GM10248 (cell line): ENCODE measurements around the gene TUBB8.
"Not testable (repeated sequence)": the region's sequence is repeated elsewhere in the genome, so short reads cannot be mapped to it uniquely, and the experiment has no call there.

Experiments
- CTCF ChIA-PET: fragments of 300-600 bp; sonication (Branson Sonifier 250); formaldehyde crosslinking; extraction: SDS; loops from one replicate; lab custom pipeline; 2021; ENCODE audit warnings: antibody characterized with exemption; lab: Yijun Ruan, JAX
- POLR2A ChIA-PET: fragments of 350-650 bp; sonication (Branson Sonifier 250); formaldehyde crosslinking; extraction: SDS; loops from one replicate; lab custom pipeline; 2020; ENCODE audit warnings: antibody characterized with exemption; lab: Yijun Ruan, JAX
- DNase-seq: peaks from one replicate; pipeline ENCODE4 v3.0.0; 2012; ENCODE audit errors: extremely low spot score

The TUBB8 gene

DNA sequence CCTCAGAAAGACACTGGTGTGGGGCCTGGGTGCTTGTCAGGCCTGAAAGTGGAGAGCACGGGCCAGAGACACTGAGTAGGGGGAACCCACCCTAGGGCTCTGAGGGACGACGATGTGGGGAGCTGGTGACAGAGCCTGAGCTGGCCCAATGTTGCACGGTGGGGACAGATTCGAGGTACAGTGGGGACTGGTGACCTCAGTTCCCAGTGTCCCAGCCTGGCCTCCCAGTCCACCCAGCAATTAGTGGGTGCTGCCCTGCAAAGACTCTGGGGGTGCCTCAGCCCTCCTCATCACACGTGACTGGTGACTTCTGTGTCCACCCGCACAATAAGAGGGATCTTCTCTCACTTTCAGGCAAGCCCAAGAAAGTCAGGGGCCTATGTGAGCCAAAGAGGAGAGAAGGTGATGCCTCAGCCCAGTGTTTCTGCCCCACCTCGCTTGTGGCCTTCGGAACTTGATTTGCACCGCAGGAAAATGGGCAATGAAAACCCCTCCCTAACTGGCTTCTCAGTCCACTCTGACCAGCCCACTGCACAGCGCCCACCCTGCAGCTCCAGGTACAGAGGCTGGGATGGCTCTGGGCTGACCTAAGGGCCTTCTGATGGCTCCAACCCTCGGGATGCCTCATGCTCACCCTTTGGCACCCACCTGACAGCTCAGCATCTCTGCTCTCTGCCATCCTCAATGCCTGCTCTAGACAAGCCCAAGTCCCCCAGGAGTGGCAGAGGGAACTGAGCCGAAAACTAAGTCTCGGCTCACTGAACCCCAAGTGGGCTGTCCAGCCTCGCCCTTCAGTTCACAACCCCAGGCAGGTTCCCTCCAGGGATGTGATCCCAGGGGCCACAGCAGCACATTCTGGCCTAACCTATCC, 36.4 kb downstream of the TUBB8 start:
- POLR2A ChIA-PET: not testable (repeated sequence)

DNA sequence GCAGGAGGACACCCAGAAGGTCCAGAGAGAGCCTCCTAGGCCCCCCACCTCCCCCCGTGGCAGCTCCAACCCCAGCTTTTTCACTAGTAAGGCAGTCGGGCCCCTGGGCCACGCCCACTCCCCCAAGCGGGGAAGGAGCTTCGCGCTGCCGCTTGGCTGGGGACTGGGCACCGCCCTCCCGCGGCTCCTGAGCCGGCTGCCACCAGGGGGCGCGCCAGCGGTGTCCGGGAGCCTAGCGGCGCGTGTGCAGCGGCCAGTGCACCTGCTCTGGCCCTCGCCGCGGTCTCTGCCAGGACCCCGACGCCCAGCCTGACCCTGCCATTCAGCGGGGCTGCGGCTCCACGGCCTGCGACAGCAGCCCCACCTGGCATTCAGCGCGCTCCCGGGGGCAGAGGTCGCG, 37.8 kb downstream of the TUBB8 start:
- POLR2A ChIA-PET, CTCF ChIA-PET: not testable (repeated sequence)

More for the DNA sequence above, 36.4 kb downstream of the TUBB8 start:
- DNase-seq, CTCF ChIA-PET: not testable (repeated sequence)

DNA sequence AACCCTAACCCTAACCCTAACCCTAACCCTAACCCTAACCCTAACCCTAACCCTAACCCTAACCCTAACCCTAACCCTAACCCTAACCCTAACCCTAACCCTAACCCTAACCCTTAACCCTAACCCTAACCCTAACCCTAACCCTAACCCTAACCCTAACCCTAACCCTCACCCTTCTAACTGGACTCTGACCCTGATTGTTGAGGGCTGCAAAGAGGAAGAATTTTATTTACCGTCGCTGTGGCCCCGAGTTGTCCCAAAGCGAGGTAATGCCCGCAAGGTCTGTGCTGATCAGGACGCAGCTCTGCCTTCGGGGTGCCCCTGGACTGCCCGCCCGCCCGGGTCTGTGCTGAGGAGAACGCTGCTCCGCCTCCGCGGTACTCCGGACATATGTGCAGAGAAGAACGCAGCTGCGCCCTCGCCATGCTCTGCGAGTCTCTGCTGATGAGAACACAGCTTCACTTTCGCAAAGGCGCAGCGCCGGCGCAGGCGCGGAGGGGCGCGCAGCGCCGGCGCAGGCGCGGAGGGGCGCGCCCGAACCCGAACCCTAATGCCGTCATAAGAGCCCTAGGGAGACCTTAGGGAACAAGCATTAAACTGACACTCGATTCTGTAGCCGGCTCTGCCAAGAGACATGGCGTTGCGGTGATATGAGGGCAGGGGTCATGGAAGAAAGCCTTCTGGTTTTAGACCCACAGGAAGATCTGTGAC, 38.7 kb downstream of the TUBB8 start:
- CTCF ChIA-PET, DNase-seq, POLR2A ChIA-PET: not testable (repeated sequence)

More for the DNA sequence above, 37.8 kb downstream of the TUBB8 start:
- DNase-seq: not testable (repeated sequence)
